ENCODE data around the gene FLRT2.

- TF ChIP-seq CTCF (IDR thresholded peaks at IDR 0.05): no peak
- no peak for TF ChIP-seq PHF8 (IDR thresholded peaks at IDR 0.05; ENCODE audit: borderline replicate concordance, low read depth)
- no peak for TF ChIP-seq KDM1A (IDR thresholded peaks at IDR 0.05; ENCODE audit: low read depth)
- TF ChIP-seq ESRRA (IDR thresholded peaks at IDR 0.05; ENCODE audit: borderline replicate concordance, low read length): no peak
- TF ChIP-seq MAFK (IDR thresholded peaks at IDR 0.05; ENCODE audit: partially characterized antibody): no peak
- no peak for TF ChIP-seq USF2 (IDR thresholded peaks at IDR 0.05)
- TF ChIP-seq BHLHE40 (IDR thresholded peaks at IDR 0.05; ENCODE audit: low read depth, low read length): no peak
- TF ChIP-seq MAX (IDR thresholded peaks at IDR 0.05): no peak
- TF ChIP-seq POLR2A (IDR thresholded peaks at IDR 0.05; ENCODE audit: low read length): no peak
- TF ChIP-seq NR3C1 (IDR thresholded peaks at IDR 0.05): no peak
Observed at GRCh38 chr14:85620947-85621346, 91.0 kb downstream of the FLRT2 start.
